ENCODE measurements around the gene SLC25A42.

DNA sequence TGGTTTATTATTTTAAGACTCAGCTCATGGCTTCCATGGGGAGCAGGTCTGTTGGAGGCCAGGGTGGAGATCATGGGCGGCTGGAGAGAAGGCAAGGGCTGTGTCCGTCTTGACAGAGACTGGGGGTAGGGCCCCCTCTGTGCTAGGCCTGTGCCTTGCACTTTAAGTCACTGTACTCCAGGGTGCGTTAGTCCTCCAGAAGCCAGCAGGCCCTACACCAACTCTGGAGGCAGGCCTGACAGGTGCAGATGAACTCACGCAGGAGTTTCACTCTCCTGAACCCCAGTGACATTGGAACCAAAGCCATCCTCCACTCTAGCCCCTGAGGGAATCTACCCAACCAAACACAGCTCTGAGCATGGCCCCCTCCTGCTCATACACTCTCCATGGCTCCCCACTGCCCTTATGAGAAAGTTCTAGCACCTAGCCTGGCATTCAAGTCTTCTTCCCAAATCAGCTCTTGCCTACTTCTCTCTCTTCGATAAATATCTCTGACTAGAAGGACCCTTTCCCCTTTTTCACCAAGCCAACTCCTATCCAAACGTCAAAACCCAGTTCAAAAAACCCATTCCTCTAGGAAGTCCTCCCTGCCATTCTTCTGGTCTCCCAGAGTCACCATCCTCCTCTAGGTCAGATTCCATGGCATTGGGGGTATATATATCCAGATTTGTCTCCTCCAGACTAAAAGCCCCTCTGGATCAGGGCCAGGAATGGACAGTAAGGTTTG is 91.1 kb downstream of the SLC25A42 start:
- no peak for TF ChIP-seq POLR2A (IDR thresholded peaks at IDR 0.05)
- TF ChIP-seq, protein P1, sequence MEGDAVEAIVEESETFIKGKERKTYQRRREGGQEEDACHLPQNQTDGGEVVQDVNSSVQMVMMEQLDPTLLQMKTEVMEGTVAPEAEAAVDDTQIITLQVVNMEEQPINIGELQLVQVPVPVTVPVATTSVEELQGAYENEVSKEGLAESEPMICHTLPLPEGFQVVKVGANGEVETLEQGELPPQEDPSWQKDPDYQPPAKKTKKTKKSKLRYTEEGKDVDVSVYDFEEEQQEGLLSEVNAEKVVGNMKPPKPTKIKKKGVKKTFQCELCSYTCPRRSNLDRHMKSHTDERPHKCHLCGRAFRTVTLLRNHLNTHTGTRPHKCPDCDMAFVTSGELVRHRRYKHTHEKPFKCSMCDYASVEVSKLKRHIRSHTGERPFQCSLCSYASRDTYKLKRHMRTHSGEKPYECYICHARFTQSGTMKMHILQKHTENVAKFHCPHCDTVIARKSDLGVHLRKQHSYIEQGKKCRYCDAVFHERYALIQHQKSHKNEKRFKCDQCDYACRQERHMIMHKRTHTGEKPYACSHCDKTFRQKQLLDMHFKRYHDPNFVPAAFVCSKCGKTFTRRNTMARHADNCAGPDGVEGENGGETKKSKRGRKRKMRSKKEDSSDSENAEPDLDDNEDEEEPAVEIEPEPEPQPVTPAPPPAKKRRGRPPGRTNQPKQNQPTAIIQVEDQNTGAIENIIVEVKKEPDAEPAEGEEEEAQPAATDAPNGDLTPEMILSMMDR (IDR thresholded peaks at IDR 0.05 in 4 of 5, conservative IDR thresholded peaks at IDR 0.05 in 1 of 5), result no peak
